Measurements from ENCODE around the gene FBN1. TPM values are rescaled to one million over a fixed set of nuclear protein-coding genes. Genes with fewer than 3 reads are reported as not detected.

Gene FBN1
- polyA plus RNA-seq, 2 of the 4 experiments (the other 2 are of a cell fraction) = 6.3 to 9.4 TPM

GRCh38 chr15:48628832-48629231 lies 16.7 kb downstream of the FBN1 start:
- Histone ChIP-seq H3K4me3 (no peak overlapping the region), H3K27ac (no peak overlapping the region), H3K9me3 (no peaks in the 10 kb centered on the region), H3K4me1 (peaks cover 3% of the 10 kb centered on the region; the same call in 1 of the 3 replicates), H3K4me2 (no peak overlapping the region)
- ATAC-seq (no peak), FAIRE-seq (no peak), DNase-seq (ENCODE audit: low read depth in 1 of 2, low spot score in 1 of 2) (no peak)
- WGBS (ENCODE audit: missing lambda C conversion rate) = 57% methylated on average over 2 of the region's 2 CpGs
- POLR2A ChIA-PET = no interaction called here
- TF ChIP-seq HOXA7 (CRISPR knock-in tag; IDR thresholded peaks at IDR 0.05) (no peak), SREBF2 (IDR thresholded peaks at IDR 0.05) (no peak), HEYL (CRISPR knock-in tag; IDR thresholded peaks at IDR 0.05) (no peak), ZSCAN20 (CRISPR knock-in tag; IDR thresholded peaks at IDR 0.05) (no peak), HDAC2 (IDR thresholded peaks at IDR 0.05) (no peak), JUNB (IDR thresholded peaks at IDR 0.05) (no peak), CHD4 (IDR thresholded peaks at IDR 0.05; ENCODE audit: borderline replicate concordance) (no peak), JUN (IDR thresholded peaks at IDR 0.05) (no peak)
- CTCF ChIA-PET = no interaction called here

GRCh38 chr15:48627260-48627940 lies 18.1 kb downstream of the FBN1 start:
- peak overlapping the region; percentile 14; the same call in 1 of the 3 replicates for H3K4me2 ChIP-seq
- DNase-seq (ENCODE audit: low read depth in 1 of 2, low spot score in 1 of 2) (no peak), ATAC-seq (no peak)

GRCh38 chr15:48625126-48625525 lies 20.4 kb downstream of the FBN1 start:
- Histone ChIP-seq H3K4me1 (peaks cover 3% of the 10 kb centered on the region; the same call in 1 of the 3 replicates), H3K27ac (no peak overlapping the region), H3K4me2 (no peak overlapping the region), H3K9me3 (no peaks in the 10 kb centered on the region), H3K4me3 (no peak overlapping the region)
- POLR2A ChIA-PET = no interaction called here
- no peak for ATAC-seq
- DNase-seq (ENCODE audit: low read depth in 1 of 2, low spot score in 1 of 2) = no peak
- 83% methylated on average over 2 of the region's 2 CpGs for WGBS (ENCODE audit: missing lambda C conversion rate)
- FAIRE-seq = no peak
- CTCF ChIA-PET = interaction anchor here (0.6 kb wide), 1 partner anchor 266 kb away, joined by 3 read pairs; no protein-coding TSS in a partner anchor
- no peak for TF ChIP-seq SMC3 (IDR thresholded peaks at IDR 0.05)
- TF ChIP-seq FOSB (CRISPR knock-in tag; IDR thresholded peaks at IDR 0.05) = no peak
- TF ChIP-seq RFX5 (IDR thresholded peaks at IDR 0.05) = no peak
- no peak for TF ChIP-seq ZFP36 (IDR thresholded peaks at IDR 0.05; ENCODE audit: borderline replicate concordance, partially characterized antibody)
- TF ChIP-seq CHD2 (IDR thresholded peaks at IDR 0.05; ENCODE audit: low read length, partially characterized antibody) = no peak
- no peak for TF ChIP-seq TP53 (CRISPR knock-in tag; IDR thresholded peaks at IDR 0.05)
- TF ChIP-seq FOXS1 (CRISPR knock-in tag; IDR thresholded peaks at IDR 0.05) = no peak
- no peak for TF ChIP-seq POLR2A (IDR thresholded peaks at IDR 0.05; ENCODE audit: low read length)
- TF ChIP-seq JUN (IDR thresholded peaks at IDR 0.05) = no peak
- TF ChIP-seq CBX2 (IDR thresholded peaks at IDR 0.05; ENCODE audit: borderline replicate concordance, low read depth) = no peak
- TF ChIP-seq RAD21 (conservative IDR thresholded peaks at IDR 0.05 in 1 of 2, IDR thresholded peaks at IDR 0.05 in 1 of 2) = no peak
- no peak for TF ChIP-seq ELK1 (IDR thresholded peaks at IDR 0.05; ENCODE audit: low read depth, low read length)
- TF ChIP-seq BHLHE40 (IDR thresholded peaks at IDR 0.05; ENCODE audit: low read depth, low read length) = no peak
- TF ChIP-seq SREBF2 (IDR thresholded peaks at IDR 0.05) = no peak
- no peak for TF ChIP-seq HOXB13 (CRISPR knock-in tag; IDR thresholded peaks at IDR 0.05; ENCODE audit: low read depth)

More at GRCh38 chr15:48627260-48627940, 18.1 kb downstream of the FBN1 start:
- H3K4me1 ChIP-seq = peaks cover 3% of the 10 kb centered on the region; the same call in 1 of the 3 replicates
- 57% methylated on average over 7 of the region's 7 CpGs for WGBS (ENCODE audit: missing lambda C conversion rate)
- no peak overlapping the region for H3K27ac ChIP-seq
- FAIRE-seq = no peak
- CTCF ChIA-PET = no interaction called here
- H3K4me3 ChIP-seq = no peak overlapping the region
- TF ChIP-seq NR3C1 (IDR thresholded peaks at IDR 0.05) = no peak
- no peak for TF ChIP-seq SREBF2 (IDR thresholded peaks at IDR 0.05)
- no peak for TF ChIP-seq REST (IDR thresholded peaks at IDR 0.05)
- TF ChIP-seq TP53 (CRISPR knock-in tag; IDR thresholded peaks at IDR 0.05) = no peak
- TF ChIP-seq ATOH8 (CRISPR knock-in tag; IDR thresholded peaks at IDR 0.05; ENCODE audit: low read depth) = no peak
- POLR2A ChIA-PET = no interaction called here
- H3K9me3 ChIP-seq = no peaks in the 10 kb centered on the region
